ENCODE data around the gene CD72.

CD72 gene

GRCh38 chr9:35568196-35568595 is 50.0 kb downstream of the CD72 start:
- TF ChIP-seq, protein P1, sequence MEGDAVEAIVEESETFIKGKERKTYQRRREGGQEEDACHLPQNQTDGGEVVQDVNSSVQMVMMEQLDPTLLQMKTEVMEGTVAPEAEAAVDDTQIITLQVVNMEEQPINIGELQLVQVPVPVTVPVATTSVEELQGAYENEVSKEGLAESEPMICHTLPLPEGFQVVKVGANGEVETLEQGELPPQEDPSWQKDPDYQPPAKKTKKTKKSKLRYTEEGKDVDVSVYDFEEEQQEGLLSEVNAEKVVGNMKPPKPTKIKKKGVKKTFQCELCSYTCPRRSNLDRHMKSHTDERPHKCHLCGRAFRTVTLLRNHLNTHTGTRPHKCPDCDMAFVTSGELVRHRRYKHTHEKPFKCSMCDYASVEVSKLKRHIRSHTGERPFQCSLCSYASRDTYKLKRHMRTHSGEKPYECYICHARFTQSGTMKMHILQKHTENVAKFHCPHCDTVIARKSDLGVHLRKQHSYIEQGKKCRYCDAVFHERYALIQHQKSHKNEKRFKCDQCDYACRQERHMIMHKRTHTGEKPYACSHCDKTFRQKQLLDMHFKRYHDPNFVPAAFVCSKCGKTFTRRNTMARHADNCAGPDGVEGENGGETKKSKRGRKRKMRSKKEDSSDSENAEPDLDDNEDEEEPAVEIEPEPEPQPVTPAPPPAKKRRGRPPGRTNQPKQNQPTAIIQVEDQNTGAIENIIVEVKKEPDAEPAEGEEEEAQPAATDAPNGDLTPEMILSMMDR (conservative IDR thresholded peaks at IDR 0.05): no peak
- no peak for TF ChIP-seq ZFX (IDR thresholded peaks at IDR 0.05)
- no peak overlapping the region for H3K27ac ChIP-seq

- H3K27ac ChIP-seq: no peak overlapping the region
Measured at GRCh38 chr9:35566417-35566816, 51.8 kb downstream of the CD72 start.

GRCh38 chr9:35564658-35565061 is 53.6 kb downstream of the CD72 start:
- H3K27ac ChIP-seq: no peak overlapping the region
- TF ChIP-seq ZFX (IDR thresholded peaks at IDR 0.05): no peak
- TF ChIP-seq, protein P1 (conservative IDR thresholded peaks at IDR 0.05): no peak

More at GRCh38 chr9:35566417-35566816, 51.8 kb downstream of the CD72 start:
- TF ChIP-seq, protein P1 (conservative IDR thresholded peaks at IDR 0.05): no peak
- TF ChIP-seq ZFX (IDR thresholded peaks at IDR 0.05): no peak

DNA sequence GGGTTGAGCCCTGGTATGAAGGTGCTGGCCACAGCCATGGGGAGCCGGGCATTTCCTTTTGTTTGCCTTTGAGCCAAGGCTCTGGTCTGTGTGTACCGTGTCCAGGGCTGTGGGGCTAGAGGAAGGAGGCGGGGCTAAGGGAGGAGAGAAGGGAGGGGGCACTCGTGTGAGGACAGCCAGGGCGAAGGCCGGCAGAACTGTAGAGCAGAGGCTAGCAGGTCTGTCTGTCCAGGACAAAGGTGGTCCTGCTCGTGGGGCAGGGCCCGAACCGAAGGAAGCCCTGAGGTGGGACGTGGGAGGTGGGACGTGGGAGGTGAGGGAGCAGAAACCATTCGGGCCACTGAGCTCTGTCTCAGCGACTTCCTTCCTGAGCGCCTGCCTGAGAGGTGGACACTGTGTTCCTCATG is 54.4 kb downstream of the CD72 start:
- TF ChIP-seq ZFX (IDR thresholded peaks at IDR 0.05): no peak
- TF ChIP-seq, protein P1 (conservative IDR thresholded peaks at IDR 0.05): no peak
- no peak overlapping the region for H3K27ac ChIP-seq

GRCh38 chr9:35562895-35563780 is 55.1 kb downstream of the CD72 start:
- TF ChIP-seq ZFX (IDR thresholded peaks at IDR 0.05): no peak
- TF ChIP-seq, protein P1 (conservative IDR thresholded peaks at IDR 0.05): no peak
- no peak overlapping the region for H3K27ac ChIP-seq

- TF ChIP-seq, protein P1 (conservative IDR thresholded peaks at IDR 0.05): no peak
- TF ChIP-seq ZFX (IDR thresholded peaks at IDR 0.05): no peak
Measured at GRCh38 chr9:35561468-35562261, 56.5 kb downstream of the CD72 start.

More at GRCh38 chr9:35561468-35562261, 56.5 kb downstream of the CD72 start:
- no peak overlapping the region for H3K27ac ChIP-seq
